GM12892 (cell line): ENCODE data around the gene NNMT.

Experiments used
- POLR2A ChIP-seq: IDR thresholded peaks from 2 replicates; pipeline ENCODE4 v1.6.1; 2011; ENCODE audit warnings: low read depth, low read length, control low read depth
- POLR2AphosphoS5 ChIP-seq: IDR thresholded peaks from 2 replicates; pipeline ENCODE4 v1.6.1; 2011; ENCODE audit warnings: low read depth, low read length, control low read depth
- TAF1 ChIP-seq: IDR thresholded peaks from 2 replicates; pipeline ENCODE4 v1.6.1; 2011; ENCODE audit warnings: low read depth, mild to moderate bottlenecking, control low read depth, low read length, borderline replicate concordance

DNA sequence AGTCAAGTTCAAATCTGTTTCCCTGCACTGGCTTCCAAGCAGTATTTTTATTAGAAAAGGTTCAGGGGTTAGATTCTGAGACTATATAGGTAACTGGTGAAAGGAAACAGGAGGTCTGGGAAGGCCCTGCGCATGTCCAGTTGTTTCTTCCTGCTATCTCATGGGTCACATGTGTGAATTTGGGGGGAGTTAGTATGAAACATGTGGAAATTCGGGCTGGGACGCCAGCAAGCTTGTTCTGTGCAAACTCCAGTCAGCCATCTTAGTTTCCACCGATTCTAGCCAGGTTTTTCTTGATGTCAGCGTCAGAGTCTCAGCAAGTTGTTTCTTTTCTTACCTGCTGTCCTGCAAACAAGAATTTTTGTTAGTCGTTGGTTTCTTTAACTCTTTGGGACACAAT is 46.8 kb downstream of the NNMT start:
- TF ChIP-seq POLR2A (no peak), POLR2AphosphoS5 (no peak), TAF1 (no peak)
